Measurements from ENCODE around the gene IFNA5.

IFNA5 gene

GRCh38 chr9:21289848-21290247 lies 15.3 kb downstream of the IFNA5 start:
- no peak for DNase-seq

GRCh38 chr9:21287280-21287679 lies 17.8 kb downstream of the IFNA5 start:
- no peak for DNase-seq

DNA sequence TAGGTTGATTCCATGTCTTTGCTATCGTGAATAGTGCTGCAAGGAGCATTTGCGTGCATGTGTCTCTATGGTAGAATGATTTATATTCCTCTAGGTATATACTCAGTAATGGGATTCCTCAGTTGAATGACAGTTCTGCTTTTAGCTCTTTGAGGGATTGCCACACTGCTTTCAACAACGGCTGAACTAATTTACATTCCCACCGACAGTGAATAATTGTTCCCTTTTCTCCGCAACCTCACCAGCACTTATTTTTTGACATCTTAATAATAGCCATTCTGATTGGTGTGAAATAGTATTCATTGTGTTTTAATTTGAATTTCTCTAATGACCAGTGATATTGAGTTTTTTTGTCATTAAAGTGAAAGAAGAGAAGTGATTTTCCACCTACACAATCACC lies 18.5 kb downstream of the IFNA5 start:
- DNase-seq, result no peak

- DNase-seq, result no peak
These were observed 19.0 kb downstream of the IFNA5 start for GRCh38 chr9:21286099-21286498.

DNA sequence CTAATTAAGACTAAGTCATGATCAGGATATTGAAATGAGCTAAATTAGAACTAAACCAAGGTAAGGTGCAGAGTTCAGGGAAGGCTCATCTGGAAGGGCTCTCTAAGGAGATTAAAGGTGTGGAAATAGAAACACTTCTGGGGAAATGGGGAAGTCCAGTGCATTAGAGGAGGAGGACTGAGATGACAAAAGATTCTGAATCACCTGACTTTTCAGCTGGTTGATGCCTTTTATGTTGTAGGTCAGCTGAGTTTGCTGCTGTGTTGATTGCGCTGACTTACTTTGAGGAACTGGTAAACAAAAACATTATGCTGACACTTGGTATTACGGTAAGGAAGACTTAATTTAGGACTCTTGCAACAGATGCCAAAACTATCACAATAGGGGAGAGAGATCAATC lies 23.8 kb downstream of the IFNA5 start:
- no peak for DNase-seq

DNA sequence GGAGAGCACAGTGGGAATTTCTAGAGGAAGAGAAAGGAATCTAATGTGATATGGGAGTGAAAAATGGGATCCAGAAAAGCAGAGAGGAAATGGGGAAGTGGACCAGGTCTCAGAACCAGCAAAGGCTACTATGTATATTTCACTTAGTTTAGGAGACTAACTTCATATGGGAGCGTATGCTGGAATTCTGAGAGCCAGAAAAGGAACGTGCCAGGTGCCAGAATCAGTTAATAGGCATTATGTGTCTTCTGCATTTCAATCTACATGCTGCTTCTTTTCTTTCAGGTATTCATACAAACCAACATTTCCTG lies 36.8 kb downstream of the IFNA5 start:
- DNase-seq, result no peak

DNA sequence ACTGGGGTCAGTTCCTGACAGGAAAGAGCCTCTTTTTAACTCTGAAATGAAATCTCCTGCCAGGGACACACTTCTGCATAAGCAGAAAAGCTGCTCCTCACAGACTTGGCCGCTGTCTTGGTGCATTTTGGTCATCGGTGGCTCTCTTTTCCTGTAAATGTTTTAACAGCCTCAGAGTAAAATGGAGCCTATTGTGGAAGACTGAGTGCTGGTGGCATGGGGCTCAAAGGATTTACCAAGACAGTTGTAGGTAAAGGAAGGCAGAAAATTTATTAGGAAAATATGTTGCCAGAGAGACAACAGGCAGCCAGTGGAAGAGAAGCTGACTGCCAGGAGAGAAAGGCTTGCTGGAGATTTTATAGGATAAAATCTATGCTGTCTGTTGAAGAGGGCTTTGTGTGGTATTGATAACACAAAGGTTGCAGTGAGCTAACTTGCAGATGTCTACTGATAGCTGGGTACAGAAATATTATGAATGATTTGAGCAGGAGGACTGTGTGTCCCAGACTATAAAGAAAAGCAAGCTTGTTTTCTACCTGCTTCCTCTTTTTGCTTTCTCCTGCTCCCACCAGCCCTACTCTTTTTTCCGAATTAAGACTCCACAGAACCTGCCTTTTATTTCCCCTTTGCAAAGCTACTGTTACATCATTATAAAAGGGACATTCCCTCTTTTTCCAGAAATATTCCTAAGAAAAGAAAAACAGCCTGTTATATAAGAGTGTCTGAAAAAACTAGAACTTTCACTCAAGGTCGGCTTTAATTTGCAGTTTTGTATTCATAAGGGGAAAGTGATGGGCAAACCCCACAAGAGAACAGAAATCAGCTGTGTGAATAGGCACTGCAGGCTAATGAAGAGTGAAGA lies 37.4 kb downstream of the IFNA5 start:
- DNase-seq, result no peak

- no peak for DNase-seq
These were observed 38.2 kb downstream of the IFNA5 start for GRCh38 chr9:21266733-21267484.

GRCh38 chr9:21265421-21266189 lies 39.5 kb downstream of the IFNA5 start:
- no peak for DNase-seq

GRCh38 chr9:21255538-21256212 lies 49.4 kb downstream of the IFNA5 start:
- no peak for DNase-seq

Data from NCI-H1930 (cell line).